CD14-positive monocyte (primary cell): ENCODE measurements around the gene KCNAB1. TPM values are rescaled to one million over a fixed set of nuclear protein-coding genes. Genes with fewer than 3 reads are reported as not detected.

ENCODE experiments used
- DNase-seq, 3 donors: peaks; one replicate each; pipeline ENCODE4 v3.0.0-alpha.2; 2011 to 2022
- H2AFZ ChIP-seq: 2 replicates; pipeline ENCODE4 v1.6.0; 2012; ENCODE audit warnings: mild to moderate bottlenecking, low read depth, low read length, inconsistent platforms; ENCODE audit not compliant: insufficient read depth, poor library complexity, severe bottlenecking
- H3K27ac ChIP-seq, 2 donors: 1 replicate in 1 of 2; 2 replicates in 1 of 2; pipeline ENCODE4 v1.5.1; 2012 to 2013; ENCODE audit warnings: low read length in 2 of 2, control low read depth in 1 of 2, inconsistent platforms in 1 of 2, low read depth in 1 of 2, mild to moderate bottlenecking in 1 of 2
- H3K27me3 ChIP-seq, 2 donors: one replicate each; pipeline versions ENCODE4 v1.6.0 to v1.6.1; 2011 to 2013; ENCODE audit warnings: low read length in 2 of 2; ENCODE audit not compliant: control insufficient read depth in 2 of 2, insufficient read depth in 2 of 2
- H3K36me3 ChIP-seq, 2 donors: replicated peaks in 1 of 2; 1 replicate in 1 of 2; 2 replicates in 1 of 2; pipeline versions ENCODE4 v1.5.1 to v1.6.1; 2012 to 2013; ENCODE audit warnings: low read length in 2 of 2, control low read depth in 1 of 2, inconsistent platforms in 1 of 2, mild to moderate bottlenecking in 1 of 2; ENCODE audit not compliant: insufficient read depth in 2 of 2, control insufficient read depth in 1 of 2
- H3K4me1 ChIP-seq, 2 donors: 1 replicate in 1 of 2; 2 replicates in 1 of 2; pipeline versions ENCODE4 v1.5.1 to v1.6.1; 2012 to 2013; ENCODE audit warnings: low read length in 2 of 2, control low read depth in 1 of 2, inconsistent platforms in 1 of 2, mild to moderate bottlenecking in 1 of 2, moderate library complexity in 1 of 2; ENCODE audit not compliant: insufficient read depth in 2 of 2, control insufficient read depth in 1 of 2
- H3K4me2 ChIP-seq: replicated peaks from 2 replicates; pipeline ENCODE3; 2012; ENCODE audit warnings: low read length, moderate library complexity, mild to moderate bottlenecking; ENCODE audit not compliant: poor library complexity, severe bottlenecking; ENCODE audit errors: extremely low read depth
- H3K4me3 ChIP-seq, 3 experiments: fragments of 200-600 bp in 1 of 3; sonication (generic) in 1 of 3; replicated peaks in 1 of 3; 1 replicate in 2 of 3; 2 replicates in 1 of 3; pipeline ENCODE4 v1.5.1; 2011 to 2013; ENCODE audit warnings: low read length in 3 of 3, mild to moderate bottlenecking in 3 of 3, control low read depth in 2 of 3, low read depth in 2 of 3, inconsistent platforms in 1 of 3, moderate library complexity in 1 of 3
- H3K79me2 ChIP-seq: 2 replicates; pipeline ENCODE4 v1.6.0; 2012; ENCODE audit warnings: mild to moderate bottlenecking, control low read depth, inconsistent platforms, low read length, moderate library complexity; ENCODE audit not compliant: insufficient read depth
- H3K9ac ChIP-seq: 2 replicates; pipeline ENCODE4 v1.6.0; 2017; ENCODE audit warnings: low read length, mild to moderate bottlenecking; ENCODE audit not compliant: insufficient read depth, poor library complexity, severe bottlenecking
- H3K9me3 ChIP-seq, 2 donors: replicated peaks in 1 of 2; 1 replicate in 1 of 2; 2 replicates in 1 of 2; pipeline versions ENCODE4 v1.5.1 to v1.6.1; 2012 to 2013; ENCODE audit warnings: low read length in 2 of 2, control low read depth in 1 of 2; ENCODE audit not compliant: control insufficient read depth in 1 of 2, insufficient read depth in 1 of 2
- H4K20me1 ChIP-seq: 2 replicates; pipeline ENCODE4 v1.6.0; 2012; ENCODE audit warnings: mild to moderate bottlenecking, low read length, control low read depth, moderate library complexity; ENCODE audit not compliant: insufficient read depth
- H3K27ac Mint-ChIP-seq, 7 donors: one replicate each; pipeline ENCODE4 v1.8.0; 2020; ENCODE audit warnings: mild to moderate bottlenecking in 7 of 7, mixed read lengths in 7 of 7, moderate library complexity in 6 of 7, inconsistent platforms in 2 of 7
- H3K27me3 Mint-ChIP-seq, 3 donors: one replicate each; pipeline ENCODE4 v1.8.0; 2021 to 2022; ENCODE audit warnings: low read depth in 3 of 3, mild to moderate bottlenecking in 3 of 3, mixed read lengths in 3 of 3, moderate library complexity in 3 of 3, inconsistent platforms in 1 of 3
- H3K36me3 Mint-ChIP-seq, 2 donors: one replicate each; pipeline ENCODE4 v1.8.0; 2020; ENCODE audit warnings: mixed read lengths in 2 of 2, inconsistent platforms in 1 of 2, mild to moderate bottlenecking in 1 of 2
- H3K4me1 Mint-ChIP-seq: one replicate; pipeline ENCODE4 v1.8.0; 2020; ENCODE audit warnings: mild to moderate bottlenecking, mixed read lengths
- H3K4me3 Mint-ChIP-seq, 2 donors: one replicate each; pipeline ENCODE4 v1.8.0; 2020; ENCODE audit warnings: mild to moderate bottlenecking in 2 of 2, mixed read lengths in 2 of 2, moderate library complexity in 1 of 2
- H3K9me3 Mint-ChIP-seq, 7 donors: one replicate each; pipeline ENCODE4 v1.8.0; 2020 to 2022; ENCODE audit warnings: mixed read lengths in 7 of 7, mild to moderate bottlenecking in 6 of 7, moderate library complexity in 6 of 7, inconsistent platforms in 2 of 7
- CTCF ChIP-seq: fragments of 200-600 bp; IDR thresholded peaks from one replicate; pipeline ENCODE4 v1.8.0; 2022; ENCODE audit warnings: antibody characterized with exemption, mild to moderate bottlenecking
- WGBS: methylation state at CpG from one replicate; pipeline ENCODE4 v1.1.5; 2013; ENCODE audit warnings: missing lambda C conversion rate; ENCODE audit not compliant: insufficient coverage; 5-methylcytosine and 5-hydroxymethylcytosine counted together
- intact Hi-C, 2 donors: fragments of 100-400 bp; cut with micrococcal nuclease; formaldehyde crosslinking; loops; one replicate each; pipeline versions ENCODE4 v1.15.0 to v1.15.1; 2023
- polyA plus RNA-seq, 3 donors: library from polyadenylated mRNA; depleted of rRNA in 1 of 3; unstranded in 2 of 3; stranded (reverse) in 1 of 3; fragments of 300-500 nt in 2 of 3; fragments of >200 nt in 1 of 3; fragmentation: Illumina TruSeq in 2 of 3; gene quantifications; 1 replicate in 2 of 3; 2 replicates in 1 of 3; pipeline ENCODE4 v1.2.3, GENCODE V29; 2012 to 2021

Gene KCNAB1
- polyA plus RNA-seq, 3 donors, result 0.08 to 0.14 TPM; not detected in 1

GRCh38 chr3:156463123-156463522 is 342.7 kb downstream of the KCNAB1 start:
- intact Hi-C loops, result no loop called here
- H3K9me3 ChIP-seq, result no peaks in the 10 kb centered on the region
- DNase-seq, result no peak
- no peak overlapping the region for H3K27ac ChIP-seq
- no peaks in the 10 kb centered on the region for H4K20me1 ChIP-seq
- WGBS, result 84% methylated on average over 4 of the region's 5 CpGs
- Mint-ChIP-seq H3K36me3 (no peaks in the 10 kb centered on the region), H3K4me3 (no peak overlapping the region), H3K27ac (no peak overlapping the region), H3K9me3 (no peaks in the 10 kb centered on the region), H3K4me1 (peaks cover 6% of the 10 kb centered on the region), H3K27me3 (peaks cover 0 to 6% (median 2%) of the 10 kb centered on the region in 3 donors)
- no peak overlapping the region for H3K4me3 ChIP-seq
- peaks cover 0 to 8% of the 10 kb centered on the region in 2 donors for H3K4me1 ChIP-seq
- H3K9ac ChIP-seq, result no peak overlapping the region
- no peaks in the 10 kb centered on the region for H3K79me2 ChIP-seq
- H3K36me3 ChIP-seq, result no peaks in the 10 kb centered on the region
- TF ChIP-seq CTCF, result no peak
- no peaks in the 10 kb centered on the region for H3K27me3 ChIP-seq
- H2AFZ ChIP-seq, result no peak overlapping the region
- no peak overlapping the region for H3K4me2 ChIP-seq

- Histone ChIP-seq H3K9ac (no peak overlapping the region), H3K4me2 (no peak overlapping the region), H3K27me3 (no peaks in the 10 kb centered on the region), H4K20me1 (no peaks in the 10 kb centered on the region), H3K9me3 (no peaks in the 10 kb centered on the region), H3K27ac (no peak overlapping the region), H3K4me1 (peaks cover 0 to 6% of the 10 kb centered on the region in 2 donors), H3K36me3 (no peaks in the 10 kb centered on the region), H2AFZ (no peak overlapping the region), H3K4me3 (no peak overlapping the region), H3K79me2 (no peaks in the 10 kb centered on the region)
- intact Hi-C loops, result no loop called here
- Mint-ChIP-seq H3K27ac (no peak overlapping the region), H3K36me3 (no peaks in the 10 kb centered on the region), H3K4me3 (no peak overlapping the region), H3K9me3 (no peaks in the 10 kb centered on the region), H3K4me1 (peaks cover 5% of the 10 kb centered on the region), H3K27me3 (peaks cover 0 to 4% (median 2%) of the 10 kb centered on the region in 3 donors)
- WGBS, result 83% methylated on average over 2 of the region's 3 CpGs
- TF ChIP-seq CTCF, result no peak
- no peak for DNase-seq
Observed at GRCh38 chr3:156465194-156465593, 344.8 kb downstream of the KCNAB1 start.
